Activated naive CD4-positive, alpha-beta T cell treated with anti-CD3 and anti-CD28 coated beads, Interleukin-2, amount 10 ng/mL, durations not matched to agents 7 days and 5 days (primary cell): Measurements from ENCODE around the gene CDK5RAP2.

ENCODE experiments used
- CTCF ChIA-PET: fragments of 350-600 bp; sonication (Branson Sonifier 250); formaldehyde crosslinking; loops from one replicate; lab custom pipeline; 2021; ENCODE audit warnings: antibody characterized with exemption; lab: Charles Lee
- DNase-seq: peaks from one replicate; pipeline ENCODE4 v3.0.0-alpha.2; 2020
- H3K27ac Mint-ChIP-seq: one replicate; pipeline ENCODE4 v1.8.0; 2021; ENCODE audit warnings: mild to moderate bottlenecking, moderate library complexity, mixed read lengths
- H3K27me3 Mint-ChIP-seq: one replicate; pipeline ENCODE4 v1.8.0; 2021; ENCODE audit warnings: mild to moderate bottlenecking, mixed read lengths
- H3K36me3 Mint-ChIP-seq: one replicate; pipeline ENCODE4 v1.8.0; 2021; ENCODE audit warnings: mixed read lengths
- H3K4me1 Mint-ChIP-seq: one replicate; pipeline ENCODE4 v1.8.0; 2021; ENCODE audit warnings: mixed read lengths
- H3K4me3 Mint-ChIP-seq: one replicate; pipeline ENCODE4 v1.8.0; 2021; ENCODE audit warnings: mild to moderate bottlenecking, moderate library complexity, mixed read lengths
- H3K9me3 Mint-ChIP-seq: one replicate; pipeline ENCODE4 v1.8.0; 2021; ENCODE audit warnings: mixed read lengths

CDK5RAP2 gene

DNA sequence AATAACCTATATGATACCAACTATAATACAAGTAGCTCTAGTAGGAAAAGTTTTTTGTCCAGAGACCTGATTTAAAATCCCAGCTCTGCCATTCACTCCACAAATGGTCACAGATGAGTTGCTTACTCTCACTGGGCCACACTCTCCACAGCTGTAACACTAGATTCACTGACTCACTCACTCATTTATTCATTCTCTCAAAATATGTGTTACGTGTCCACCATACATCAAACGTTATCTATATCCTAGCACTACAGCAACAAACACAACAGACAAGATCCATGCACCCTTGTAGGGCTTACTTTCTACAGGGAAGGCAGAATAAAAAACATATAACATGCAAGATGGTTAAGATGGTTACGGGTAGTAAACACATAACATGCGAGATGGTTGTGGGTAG lies 146.3 kb downstream of the CDK5RAP2 start:
- Mint-ChIP-seq H3K4me3 (no peak overlapping the region), H3K27ac (no peak overlapping the region), H3K9me3 (no peaks in the 10 kb centered on the region), H3K27me3 (no peaks in the 10 kb centered on the region), H3K4me1 (peaks cover 17% of the 10 kb centered on the region), H3K36me3 (peaks cover 44% of the 10 kb centered on the region)
- CTCF ChIA-PET, result no interaction called here
- DNase-seq, result no peak

DNA sequence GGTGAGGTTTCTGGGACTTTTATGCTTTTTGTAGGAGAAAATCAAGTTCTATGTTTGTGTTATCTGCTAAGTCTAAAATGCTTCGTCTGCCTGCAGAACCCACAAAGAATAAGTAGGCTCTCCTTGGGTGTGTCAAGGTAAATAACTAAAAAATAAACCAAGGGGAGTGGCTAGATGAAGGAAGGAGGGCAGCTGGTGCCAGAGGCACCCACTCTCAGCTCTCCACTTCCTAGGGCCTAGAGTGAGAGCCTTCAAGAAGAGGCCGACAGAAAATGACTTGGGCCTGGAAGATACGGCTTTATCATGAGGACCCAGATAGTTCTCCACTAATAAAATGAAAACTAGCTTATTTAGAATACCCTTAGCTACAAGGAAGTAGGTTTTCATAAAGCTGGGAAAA lies 147.4 kb downstream of the CDK5RAP2 start:
- Mint-ChIP-seq H3K27me3 (no peaks in the 10 kb centered on the region), H3K27ac (no peak overlapping the region), H3K9me3 (no peaks in the 10 kb centered on the region), H3K4me3 (no peak overlapping the region), H3K4me1 (peaks cover 6% of the 10 kb centered on the region), H3K36me3 (peaks cover 39% of the 10 kb centered on the region)
- CTCF ChIA-PET, result no interaction called here
- no peak for DNase-seq

GRCh38 chr9:120431268-120431667 lies 148.7 kb downstream of the CDK5RAP2 start:
- H3K9me3 Mint-ChIP-seq, result no peaks in the 10 kb centered on the region
- H3K36me3 Mint-ChIP-seq, result peaks cover 47% of the 10 kb centered on the region
- no peaks in the 10 kb centered on the region for H3K27me3 Mint-ChIP-seq
- no peak overlapping the region for H3K4me3 Mint-ChIP-seq
- no peaks in the 10 kb centered on the region for H3K4me1 Mint-ChIP-seq
- CTCF ChIA-PET, result no interaction called here
- H3K27ac Mint-ChIP-seq, result no peak overlapping the region
- no peak for DNase-seq

DNA sequence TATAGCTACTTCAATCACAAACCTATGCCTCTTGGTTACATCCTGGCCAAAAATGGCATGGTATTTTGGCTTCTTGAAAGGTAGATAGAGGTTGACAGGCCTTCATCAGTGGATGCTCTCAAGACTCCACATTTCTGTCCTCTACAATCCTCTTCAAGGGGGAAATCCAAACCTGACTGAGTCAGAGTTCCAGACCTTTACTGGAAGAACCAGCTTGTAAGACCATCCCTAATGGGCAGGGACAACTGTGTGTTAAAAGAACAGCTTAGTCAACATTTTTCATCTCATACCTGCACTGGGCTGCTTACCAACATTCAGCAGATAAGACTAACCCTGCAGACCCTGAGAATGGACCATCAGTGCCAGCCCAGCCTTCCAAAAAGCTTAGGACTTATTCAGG lies 155.7 kb downstream of the CDK5RAP2 start:
- Mint-ChIP-seq H3K27ac (no peak overlapping the region), H3K4me1 (no peaks in the 10 kb centered on the region), H3K4me3 (no peak overlapping the region), H3K36me3 (peaks cover 64% of the 10 kb centered on the region), H3K9me3 (no peaks in the 10 kb centered on the region), H3K27me3 (no peaks in the 10 kb centered on the region)
- CTCF ChIA-PET, result no interaction called here
- DNase-seq, result no peak

GRCh38 chr9:120423812-120424211 lies 156.2 kb downstream of the CDK5RAP2 start:
- no peak for DNase-seq
- H3K4me1 Mint-ChIP-seq, result no peaks in the 10 kb centered on the region
- H3K4me3 Mint-ChIP-seq, result no peak overlapping the region
- no peaks in the 10 kb centered on the region for H3K9me3 Mint-ChIP-seq
- CTCF ChIA-PET, result no interaction called here
- no peak overlapping the region for H3K27ac Mint-ChIP-seq
- H3K36me3 Mint-ChIP-seq, result peaks cover 64% of the 10 kb centered on the region
- H3K27me3 Mint-ChIP-seq, result no peaks in the 10 kb centered on the region

- no peak overlapping the region for H3K27ac Mint-ChIP-seq
- CTCF ChIA-PET, result interaction anchor here (1.8 kb wide), 1 partner anchor 17 kb away, joined by 6 read pairs; no protein-coding TSS in a partner anchor
- H3K9me3 Mint-ChIP-seq, result no peaks in the 10 kb centered on the region
- H3K4me3 Mint-ChIP-seq, result no peak overlapping the region
- no peaks in the 10 kb centered on the region for H3K4me1 Mint-ChIP-seq
- H3K36me3 Mint-ChIP-seq, result peaks cover 64% of the 10 kb centered on the region
- H3K27me3 Mint-ChIP-seq, result no peaks in the 10 kb centered on the region
- no peak for DNase-seq
These were observed 158.0 kb downstream of the CDK5RAP2 start for GRCh38 chr9:120421977-120422376.

DNA sequence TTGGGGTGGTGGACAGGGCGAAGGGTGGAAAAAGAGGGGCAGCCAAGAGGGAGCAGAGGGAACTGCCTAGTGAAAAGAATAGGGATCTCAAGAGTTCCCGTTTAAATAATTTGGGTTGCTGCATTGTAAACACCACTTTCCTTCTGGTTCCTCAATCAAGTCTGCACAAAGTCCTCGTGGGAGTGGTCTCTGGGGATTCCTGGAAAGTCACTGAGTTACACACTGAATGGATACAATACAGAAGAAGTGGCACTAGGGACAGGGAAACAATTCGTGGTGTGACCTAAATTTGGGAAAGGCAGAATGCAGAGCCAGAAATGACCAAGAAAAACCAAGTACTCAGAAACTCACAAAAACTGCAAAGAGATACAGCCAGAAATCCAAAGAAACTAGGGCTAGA lies 161.7 kb downstream of the CDK5RAP2 start:
- Mint-ChIP-seq H3K27me3 (no peaks in the 10 kb centered on the region), H3K9me3 (no peaks in the 10 kb centered on the region), H3K4me1 (no peaks in the 10 kb centered on the region), H3K27ac (no peak overlapping the region), H3K36me3 (peaks cover 53% of the 10 kb centered on the region), H3K4me3 (no peak overlapping the region)
- no peak for DNase-seq
- CTCF ChIA-PET, result no interaction called here

GRCh38 chr9:120416781-120417427 lies 163.1 kb downstream of the CDK5RAP2 start:
- H3K9me3 Mint-ChIP-seq, result no peaks in the 10 kb centered on the region
- CTCF ChIA-PET, result no interaction called here
- H3K27me3 Mint-ChIP-seq, result no peaks in the 10 kb centered on the region
- peaks cover 49% of the 10 kb centered on the region for H3K36me3 Mint-ChIP-seq
- H3K4me3 Mint-ChIP-seq, result no peak overlapping the region
- no peak for DNase-seq
- H3K27ac Mint-ChIP-seq, result peak overlapping the region; percentile 58
- H3K4me1 Mint-ChIP-seq, result no peaks in the 10 kb centered on the region

DNA sequence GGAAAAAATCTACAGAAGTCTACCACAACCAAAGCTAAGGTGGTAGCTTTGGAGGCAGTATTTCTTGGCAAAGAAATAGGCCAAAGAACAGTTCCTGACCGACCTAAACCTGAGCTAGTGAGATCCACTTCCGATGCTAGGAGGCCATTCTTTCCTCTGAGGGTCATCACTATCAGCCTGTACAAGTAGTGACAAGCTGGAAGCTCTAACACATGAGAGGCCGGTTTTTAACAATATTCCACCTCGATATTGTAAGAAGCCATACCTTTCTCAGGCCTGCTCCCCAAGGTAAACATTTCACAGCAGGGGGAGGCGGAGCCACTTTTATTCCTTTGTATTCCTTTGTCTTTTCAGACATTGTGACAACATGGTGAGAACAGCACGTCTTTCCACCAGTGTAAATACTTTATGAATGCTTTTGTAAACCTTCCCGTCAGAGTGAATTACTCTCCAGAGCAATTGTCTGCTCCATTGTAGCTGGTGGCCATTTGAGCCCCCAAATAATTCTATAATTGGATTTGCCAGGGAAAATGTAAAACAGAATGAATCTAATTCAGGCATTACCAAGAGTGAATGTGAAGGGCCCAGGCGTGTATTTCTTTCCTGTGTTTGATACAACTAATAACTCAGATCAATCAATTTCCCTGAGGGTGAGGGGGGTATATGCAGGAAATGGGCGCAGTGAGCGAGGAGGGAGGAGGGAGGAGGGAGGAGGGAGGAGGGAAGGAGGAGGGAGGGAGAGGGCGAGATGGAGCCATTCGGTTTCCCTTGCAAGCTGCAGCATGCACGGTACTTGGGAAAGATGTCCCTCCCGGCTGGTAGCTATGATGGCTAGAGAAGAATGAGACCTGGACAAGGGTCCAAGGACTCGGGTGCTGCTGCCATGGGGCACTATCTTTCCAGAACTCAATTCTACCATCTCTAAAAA lies 166.6 kb downstream of the CDK5RAP2 start:
- Mint-ChIP-seq H3K36me3 (peaks cover 48% of the 10 kb centered on the region), H3K27ac (no peak overlapping the region), H3K4me3 (no peak overlapping the region), H3K27me3 (no peaks in the 10 kb centered on the region), H3K9me3 (no peaks in the 10 kb centered on the region), H3K4me1 (no peaks in the 10 kb centered on the region)
- CTCF ChIA-PET, result no interaction called here
- DNase-seq, result no peak

DNA sequence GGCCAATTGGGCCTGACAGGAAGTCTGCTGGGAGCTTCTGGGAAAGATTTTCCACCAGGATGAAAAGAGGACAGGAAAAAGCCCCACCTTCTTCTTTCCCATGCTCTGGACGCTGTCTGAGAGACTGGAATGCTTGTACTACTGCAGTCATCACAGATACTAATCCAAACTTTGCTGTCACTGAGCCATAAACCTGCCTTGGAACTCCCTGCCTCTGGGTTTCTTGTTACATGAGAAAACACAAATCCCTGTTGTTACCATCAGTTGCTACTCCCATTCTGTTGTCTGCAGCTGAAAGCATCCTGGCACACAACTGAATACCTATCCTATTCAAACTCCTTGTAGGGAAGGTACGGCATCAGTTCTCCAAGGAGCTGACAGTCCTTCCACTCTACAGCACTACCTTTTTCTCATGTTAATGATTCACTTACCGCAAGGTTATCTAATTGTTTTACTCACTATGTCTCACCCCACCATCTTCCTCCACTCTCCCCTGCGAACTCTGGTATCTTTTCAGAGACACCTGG lies 167.5 kb downstream of the CDK5RAP2 start:
- no peak overlapping the region for H3K4me3 Mint-ChIP-seq
- CTCF ChIA-PET, result no interaction called here
- no peaks in the 10 kb centered on the region for H3K9me3 Mint-ChIP-seq
- no peaks in the 10 kb centered on the region for H3K4me1 Mint-ChIP-seq
- no peaks in the 10 kb centered on the region for H3K27me3 Mint-ChIP-seq
- H3K27ac Mint-ChIP-seq, result no peak overlapping the region
- peaks cover 47% of the 10 kb centered on the region for H3K36me3 Mint-ChIP-seq
- DNase-seq, result no peak

- H3K27me3 Mint-ChIP-seq, result no peaks in the 10 kb centered on the region
- no peaks in the 10 kb centered on the region for H3K9me3 Mint-ChIP-seq
- H3K27ac Mint-ChIP-seq, result no peak overlapping the region
- H3K4me1 Mint-ChIP-seq, result no peaks in the 10 kb centered on the region
- CTCF ChIA-PET, result no interaction called here
- no peak for DNase-seq
- peaks cover 47% of the 10 kb centered on the region for H3K36me3 Mint-ChIP-seq
- H3K4me3 Mint-ChIP-seq, result no peak overlapping the region
These were observed 168.0 kb downstream of the CDK5RAP2 start for GRCh38 chr9:120411862-120412424.

GRCh38 chr9:120410925-120411501 lies 169.0 kb downstream of the CDK5RAP2 start:
- H3K4me3 Mint-ChIP-seq, result no peak overlapping the region
- CTCF ChIA-PET, result interaction anchor here (1.0 to 1.5 kb wide), 3 partner anchors 28 to 67 kb away, joined by 3 to 4 read pairs (median 4); no protein-coding TSS in a partner anchor

GRCh38 chr9:120408680-120409258 lies 171.2 kb downstream of the CDK5RAP2 start:
- H3K27me3 Mint-ChIP-seq, result no peaks in the 10 kb centered on the region
- no peaks in the 10 kb centered on the region for H3K9me3 Mint-ChIP-seq
- H3K4me1 Mint-ChIP-seq, result no peaks in the 10 kb centered on the region
- DNase-seq, result no peak
- CTCF ChIA-PET, result no interaction called here
- H3K36me3 Mint-ChIP-seq, result peaks cover 51% of the 10 kb centered on the region
- H3K4me3 Mint-ChIP-seq, result no peak overlapping the region
- no peak overlapping the region for H3K27ac Mint-ChIP-seq

More at GRCh38 chr9:120410925-120411501, 169.0 kb downstream of the CDK5RAP2 start:
- no peak for DNase-seq
- H3K4me1 Mint-ChIP-seq, result no peaks in the 10 kb centered on the region
- no peaks in the 10 kb centered on the region for H3K9me3 Mint-ChIP-seq
- peaks cover 48% of the 10 kb centered on the region for H3K36me3 Mint-ChIP-seq
- no peaks in the 10 kb centered on the region for H3K27me3 Mint-ChIP-seq
- H3K27ac Mint-ChIP-seq, result no peak overlapping the region

GRCh38 chr9:120405860-120406259 lies 174.1 kb downstream of the CDK5RAP2 start:
- H3K4me1 Mint-ChIP-seq, result no peaks in the 10 kb centered on the region
- DNase-seq, result no peak
- CTCF ChIA-PET, result no interaction called here
- H3K36me3 Mint-ChIP-seq, result peaks cover 64% of the 10 kb centered on the region
- H3K9me3 Mint-ChIP-seq, result no peaks in the 10 kb centered on the region
- H3K4me3 Mint-ChIP-seq, result no peak overlapping the region
- no peak overlapping the region for H3K27ac Mint-ChIP-seq
- H3K27me3 Mint-ChIP-seq, result no peaks in the 10 kb centered on the region
